ENCODE measurements around the gene MAP3K1.
A peak's percentile ranks its signal among the peaks of the same experiment; 100 is the strongest.

MAP3K1 gene

GRCh38 chr5:56898213-56898612, 82.9 kb downstream of the MAP3K1 start:
- H3K4me3 ChIP-seq (ENCODE audit: low read depth in 1 of 5, low read length in 5 of 5) = no peak overlapping the region
- H3K27me3 ChIP-seq (ENCODE audit: control insufficient read depth in 5 of 5, insufficient read depth in 4 of 5, low read length in 5 of 5) = no peaks in the 10 kb centered on the region
- no peak overlapping the region for H3K9ac ChIP-seq (ENCODE audit: low read length in 5 of 5)

GRCh38 chr5:56900395-56900794, 85.0 kb downstream of the MAP3K1 start:
- H3K4me3 ChIP-seq (ENCODE audit: low read depth in 1 of 5, low read length in 5 of 5) = no peak overlapping the region

More at GRCh38 chr5:56898213-56898612, 82.9 kb downstream of the MAP3K1 start:
- Histone ChIP-seq H3K4me1 (ENCODE audit: control insufficient read depth in 5 of 5, insufficient read depth in 5 of 5, low read length in 5 of 5) (no peaks in the 10 kb centered on the region), H3K36me3 (ENCODE audit: control insufficient read depth in 5 of 5, insufficient read depth in 5 of 5, low read length in 5 of 5) (peaks cover 10 to 22% (median 14%) of the 10 kb centered on the region in 5 donors), H3K9me3 (ENCODE audit: control insufficient read depth in 5 of 5, low read length in 5 of 5) (no peaks in the 10 kb centered on the region), H3K27ac (ENCODE audit: low read depth, low read length) (no peak overlapping the region)

GRCh38 chr5:56900858-56901578, 85.7 kb downstream of the MAP3K1 start:
- Histone ChIP-seq H3K9me3 (ENCODE audit: control insufficient read depth in 5 of 5, low read length in 5 of 5) (no peaks in the 10 kb centered on the region), H3K4me3 (ENCODE audit: low read depth in 1 of 5, low read length in 5 of 5) (no peak overlapping the region), H3K36me3 (ENCODE audit: control insufficient read depth in 5 of 5, insufficient read depth in 5 of 5, low read length in 5 of 5) (peaks cover 0 to 3% (median 0%) of the 10 kb centered on the region in 5 donors), H3K9ac (ENCODE audit: low read length in 5 of 5) (peak overlapping the region in 1 of 5 donors; percentile 13), H3K27ac (ENCODE audit: low read depth, low read length) (no peak overlapping the region), H3K27me3 (ENCODE audit: control insufficient read depth in 5 of 5, insufficient read depth in 4 of 5, low read length in 5 of 5) (peaks cover 0 to 2% (median 0%) of the 10 kb centered on the region in 5 donors), H3K4me1 (ENCODE audit: control insufficient read depth in 5 of 5, insufficient read depth in 5 of 5, low read length in 5 of 5) (no peaks in the 10 kb centered on the region)

More at GRCh38 chr5:56900395-56900794, 85.0 kb downstream of the MAP3K1 start:
- H3K9me3 ChIP-seq (ENCODE audit: control insufficient read depth in 5 of 5, low read length in 5 of 5) = no peaks in the 10 kb centered on the region
- peaks cover 0 to 2% (median 0%) of the 10 kb centered on the region in 5 donors for H3K27me3 ChIP-seq (ENCODE audit: control insufficient read depth in 5 of 5, insufficient read depth in 4 of 5, low read length in 5 of 5)
- H3K4me1 ChIP-seq (ENCODE audit: control insufficient read depth in 5 of 5, insufficient read depth in 5 of 5, low read length in 5 of 5) = no peaks in the 10 kb centered on the region
- peaks cover 0 to 6% (median 0%) of the 10 kb centered on the region in 5 donors for H3K36me3 ChIP-seq (ENCODE audit: control insufficient read depth in 5 of 5, insufficient read depth in 5 of 5, low read length in 5 of 5)
- H3K27ac ChIP-seq (ENCODE audit: low read depth, low read length) = no peak overlapping the region
- no peak overlapping the region for H3K9ac ChIP-seq (ENCODE audit: low read length in 5 of 5)

- H3K36me3 ChIP-seq (ENCODE audit: control insufficient read depth in 5 of 5, insufficient read depth in 5 of 5, low read length in 5 of 5) = peaks cover 0 to 3% (median 0%) of the 10 kb centered on the region in 5 donors
- peaks cover 0 to 2% (median 0%) of the 10 kb centered on the region in 5 donors for H3K27me3 ChIP-seq (ENCODE audit: control insufficient read depth in 5 of 5, insufficient read depth in 4 of 5, low read length in 5 of 5)
- H3K4me1 ChIP-seq (ENCODE audit: control insufficient read depth in 5 of 5, insufficient read depth in 5 of 5, low read length in 5 of 5) = peaks cover 0 to 17% (median 13%) of the 10 kb centered on the region in 5 donors
- no peaks in the 10 kb centered on the region for H3K9me3 ChIP-seq (ENCODE audit: control insufficient read depth in 5 of 5, low read length in 5 of 5)
- H3K27ac ChIP-seq (ENCODE audit: low read depth, low read length) = peak overlapping the region; percentile 95
- H3K4me3 ChIP-seq (ENCODE audit: low read depth in 1 of 5, low read length in 5 of 5) = peak overlapping the region; percentile 67 to 84 (median 76)
- peak overlapping the region; percentile 78 to 94 (median 87) for H3K9ac ChIP-seq (ENCODE audit: low read length in 5 of 5)
Observed at GRCh38 chr5:56908942-56909293, 93.6 kb downstream of the MAP3K1 start.

- Histone ChIP-seq H3K4me3 (ENCODE audit: low read depth in 1 of 5, low read length in 5 of 5) (peak within 1 kb of the TSS; percentile 76 to 98 (median 89)), H3K9me3 (ENCODE audit: control insufficient read depth in 5 of 5, low read length in 5 of 5) (no peaks in the 10 kb centered on the region), H3K9ac (ENCODE audit: low read length in 5 of 5) (peak within 1 kb of the TSS; percentile 78 to 94 (median 88)), H3K27me3 (ENCODE audit: control insufficient read depth in 5 of 5, insufficient read depth in 4 of 5, low read length in 5 of 5) (peaks cover 0 to 1% (median 0%) of the 10 kb centered on the region in 5 donors), H3K36me3 (ENCODE audit: control insufficient read depth in 5 of 5, insufficient read depth in 5 of 5, low read length in 5 of 5) (peaks cover 0 to 3% (median 0%) of the 10 kb centered on the region in 5 donors), H3K4me1 (ENCODE audit: control insufficient read depth in 5 of 5, insufficient read depth in 5 of 5, low read length in 5 of 5) (peaks cover 0 to 17% (median 13%) of the 10 kb centered on the region in 5 donors), H3K27ac (ENCODE audit: low read depth, low read length) (peak within 1 kb of the TSS; percentile 95)
Observed at GRCh38 chr5:56909294-56910209, 94.2 kb downstream of the MAP3K1 start, which contains the start of gene SETD9. SETD9 (plus strand) TSS chr5:56909596; CDS start chr5:56909646, 50 bp downstream.

GRCh38 chr5:56910210-56910965, 95.0 kb downstream of the MAP3K1 start:
- Histone ChIP-seq H3K27me3 (ENCODE audit: control insufficient read depth in 5 of 5, insufficient read depth in 4 of 5, low read length in 5 of 5) (no peaks in the 10 kb centered on the region), H3K36me3 (ENCODE audit: control insufficient read depth in 5 of 5, insufficient read depth in 5 of 5, low read length in 5 of 5) (peaks cover 0 to 3% (median 0%) of the 10 kb centered on the region in 5 donors), H3K9ac (ENCODE audit: low read length in 5 of 5) (peak overlapping the region; percentile 2 to 94 (median 88)), H3K27ac (ENCODE audit: low read depth, low read length) (peak overlapping the region; percentile 91), H3K4me3 (ENCODE audit: low read depth in 1 of 5, low read length in 5 of 5) (peak overlapping the region; percentile 76 to 98 (median 89)), H3K4me1 (ENCODE audit: control insufficient read depth in 5 of 5, insufficient read depth in 5 of 5, low read length in 5 of 5) (peaks cover 0 to 17% (median 13%) of the 10 kb centered on the region in 5 donors), H3K9me3 (ENCODE audit: control insufficient read depth in 5 of 5, low read length in 5 of 5) (no peaks in the 10 kb centered on the region)

DNA sequence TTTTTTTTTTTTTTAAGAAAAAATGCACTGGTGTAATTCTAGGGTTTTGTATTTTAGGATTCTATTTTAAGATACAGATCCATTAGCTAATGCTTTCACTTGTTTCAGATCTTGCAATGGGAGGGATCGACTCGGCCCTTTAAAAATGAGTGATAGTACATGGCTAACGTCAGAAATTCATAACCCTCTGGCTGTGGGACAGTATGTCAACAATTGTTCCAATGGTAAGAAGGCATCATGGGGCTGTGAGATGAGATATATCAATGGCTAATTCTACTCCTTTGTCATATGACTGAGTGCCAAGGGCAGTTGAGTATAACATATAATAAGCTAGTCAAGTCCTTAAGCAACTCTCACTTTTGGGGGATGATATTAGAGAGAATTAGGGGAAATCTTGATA, 98.4 kb downstream of the MAP3K1 start:
- H3K4me1 ChIP-seq (ENCODE audit: control insufficient read depth in 5 of 5, insufficient read depth in 5 of 5, low read length in 5 of 5) = peaks cover 0 to 21% (median 14%) of the 10 kb centered on the region in 5 donors
- H3K27me3 ChIP-seq (ENCODE audit: control insufficient read depth in 5 of 5, insufficient read depth in 4 of 5, low read length in 5 of 5) = no peaks in the 10 kb centered on the region
- H3K36me3 ChIP-seq (ENCODE audit: control insufficient read depth in 5 of 5, insufficient read depth in 5 of 5, low read length in 5 of 5) = peaks cover 0 to 3% (median 3%) of the 10 kb centered on the region in 5 donors
- no peak overlapping the region for H3K4me3 ChIP-seq (ENCODE audit: low read depth in 1 of 5, low read length in 5 of 5)
- H3K9me3 ChIP-seq (ENCODE audit: control insufficient read depth in 5 of 5, low read length in 5 of 5) = no peaks in the 10 kb centered on the region
- no peak overlapping the region for H3K27ac ChIP-seq (ENCODE audit: low read depth, low read length)
- peak overlapping the region in 1 of 5 donors; percentile 20 for H3K9ac ChIP-seq (ENCODE audit: low read length in 5 of 5)

GRCh38 chr5:56914678-56915077, 99.3 kb downstream of the MAP3K1 start:
- H3K27me3 ChIP-seq (ENCODE audit: control insufficient read depth in 5 of 5, insufficient read depth in 4 of 5, low read length in 5 of 5) = no peaks in the 10 kb centered on the region
- no peaks in the 10 kb centered on the region for H3K9me3 ChIP-seq (ENCODE audit: control insufficient read depth in 5 of 5, low read length in 5 of 5)
- no peak overlapping the region for H3K27ac ChIP-seq (ENCODE audit: low read depth, low read length)
- H3K9ac ChIP-seq (ENCODE audit: low read length in 5 of 5) = no peak overlapping the region
- H3K4me1 ChIP-seq (ENCODE audit: control insufficient read depth in 5 of 5, insufficient read depth in 5 of 5, low read length in 5 of 5) = peaks cover 0 to 18% (median 10%) of the 10 kb centered on the region in 5 donors
- peaks cover 0 to 3% (median 3%) of the 10 kb centered on the region in 5 donors for H3K36me3 ChIP-seq (ENCODE audit: control insufficient read depth in 5 of 5, insufficient read depth in 5 of 5, low read length in 5 of 5)
- H3K4me3 ChIP-seq (ENCODE audit: low read depth in 1 of 5, low read length in 5 of 5) = no peak overlapping the region

GRCh38 chr5:56917534-56917933, 102.2 kb downstream of the MAP3K1 start:
- Histone ChIP-seq H3K9me3 (ENCODE audit: control insufficient read depth in 5 of 5, low read length in 5 of 5) (no peaks in the 10 kb centered on the region), H3K9ac (ENCODE audit: low read length in 5 of 5) (peak overlapping the region in 1 of 5 donors; percentile 34), H3K4me3 (ENCODE audit: low read depth in 1 of 5, low read length in 5 of 5) (no peak overlapping the region), H3K27ac (ENCODE audit: low read depth, low read length) (no peak overlapping the region), H3K4me1 (ENCODE audit: control insufficient read depth in 5 of 5, insufficient read depth in 5 of 5, low read length in 5 of 5) (peaks cover 0 to 10% (median 5%) of the 10 kb centered on the region in 5 donors), H3K36me3 (ENCODE audit: control insufficient read depth in 5 of 5, insufficient read depth in 5 of 5, low read length in 5 of 5) (peaks cover 6 to 21% (median 10%) of the 10 kb centered on the region in 5 donors), H3K27me3 (ENCODE audit: control insufficient read depth in 5 of 5, insufficient read depth in 4 of 5, low read length in 5 of 5) (no peaks in the 10 kb centered on the region)
